Measurements from ENCODE around the gene LTBP2. TPM values are rescaled to one million over a fixed set of nuclear protein-coding genes. Genes with fewer than 3 reads are reported as not detected.

The LTBP2 gene
- total RNA-seq, 1 experiment from 2014 or later: 124 TPM

DNA sequence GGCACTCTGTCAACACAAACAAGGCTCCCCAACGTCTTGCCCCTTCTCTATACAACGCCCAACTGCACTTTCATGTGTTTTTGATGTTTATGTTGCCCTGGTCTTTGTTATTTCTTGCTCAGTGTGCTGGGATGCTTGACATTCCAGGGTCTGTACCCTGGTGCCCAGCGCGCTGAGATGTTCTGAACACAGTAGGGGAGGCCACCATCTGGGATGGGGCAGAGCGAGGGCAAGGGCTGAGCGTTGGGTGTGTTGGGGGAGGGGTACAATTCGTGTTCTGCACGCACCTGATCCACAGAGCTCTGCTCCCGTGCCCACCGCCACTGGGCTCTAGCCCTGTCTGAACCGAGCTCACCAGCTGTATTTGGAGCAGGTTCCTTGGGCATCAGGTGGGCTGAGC, 65.6 kb downstream of the LTBP2 start:
- intact Hi-C loops (cut with micrococcal nuclease; ENCODE audit: unreplicated experiment): loop anchor here (5.0 kb wide), 1 partner anchor 126 kb away; no protein-coding TSS in a partner anchor
- POLR2A ChIA-PET (ENCODE audit: unreplicated experiment): no interaction called here
- 0 out of 2 replicates have a peak, but pooled peaks cover 3% of the 10 kb centered on the region for H3K36me3 ChIP-seq (ENCODE audit: low read depth)

DNA sequence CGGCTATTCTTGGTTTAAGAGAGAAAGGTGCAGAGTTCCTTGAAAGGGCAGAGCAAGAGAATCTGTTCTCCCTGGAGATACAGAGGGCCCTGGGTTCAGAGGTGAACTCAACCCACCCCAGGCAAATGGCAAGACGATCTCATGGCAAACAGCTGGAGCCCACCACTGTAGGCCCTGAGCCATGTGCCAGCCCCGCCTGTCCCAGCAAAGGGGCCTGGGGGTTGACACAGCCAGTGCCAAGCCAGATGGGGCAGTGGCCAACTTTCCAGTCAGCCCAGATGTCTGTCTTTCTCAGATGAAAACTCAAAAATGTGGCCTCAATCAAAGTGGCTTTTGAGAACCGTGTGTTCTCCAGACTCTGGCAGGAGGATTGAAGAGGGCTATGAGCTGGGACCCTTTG, 66.7 kb downstream of the LTBP2 start:
- POLR2A ChIA-PET (ENCODE audit: unreplicated experiment): no interaction called here
- CTCF ChIA-PET: no interaction called here
- intact Hi-C loops (cut with micrococcal nuclease; ENCODE audit: unreplicated experiment): loop anchor here (5.0 kb wide), 1 partner anchor 127 kb away; no protein-coding TSS in a partner anchor

More for the DNA sequence above, 65.6 kb downstream of the LTBP2 start:
- H3K4me3 ChIP-seq: no peak overlapping the region
- no peak overlapping the region for H3K4me2 ChIP-seq
- no peak for DNase-seq
- no peaks in the 10 kb centered on the region for H3K9me2 ChIP-seq (ENCODE audit: insufficient read depth)
- no peak overlapping the region for H2AFZ ChIP-seq
- CTCF ChIA-PET: no interaction called here
- H3K9me3 ChIP-seq (ENCODE audit: insufficient read depth, low read depth): no peaks in the 10 kb centered on the region
- H3F3A ChIP-seq (ENCODE audit: insufficient read depth, low read depth): no peaks in the 10 kb centered on the region; the same call in 1 of the 2 replicates
- no TSS peak for BruUV-seq (replicated peaks)
- H3K27ac ChIP-seq: no peak overlapping the region
- no peaks in the 10 kb centered on the region for H3K27me3 ChIP-seq (ENCODE audit: insufficient read depth, low read depth)
- TF ChIP-seq, protein P1, sequence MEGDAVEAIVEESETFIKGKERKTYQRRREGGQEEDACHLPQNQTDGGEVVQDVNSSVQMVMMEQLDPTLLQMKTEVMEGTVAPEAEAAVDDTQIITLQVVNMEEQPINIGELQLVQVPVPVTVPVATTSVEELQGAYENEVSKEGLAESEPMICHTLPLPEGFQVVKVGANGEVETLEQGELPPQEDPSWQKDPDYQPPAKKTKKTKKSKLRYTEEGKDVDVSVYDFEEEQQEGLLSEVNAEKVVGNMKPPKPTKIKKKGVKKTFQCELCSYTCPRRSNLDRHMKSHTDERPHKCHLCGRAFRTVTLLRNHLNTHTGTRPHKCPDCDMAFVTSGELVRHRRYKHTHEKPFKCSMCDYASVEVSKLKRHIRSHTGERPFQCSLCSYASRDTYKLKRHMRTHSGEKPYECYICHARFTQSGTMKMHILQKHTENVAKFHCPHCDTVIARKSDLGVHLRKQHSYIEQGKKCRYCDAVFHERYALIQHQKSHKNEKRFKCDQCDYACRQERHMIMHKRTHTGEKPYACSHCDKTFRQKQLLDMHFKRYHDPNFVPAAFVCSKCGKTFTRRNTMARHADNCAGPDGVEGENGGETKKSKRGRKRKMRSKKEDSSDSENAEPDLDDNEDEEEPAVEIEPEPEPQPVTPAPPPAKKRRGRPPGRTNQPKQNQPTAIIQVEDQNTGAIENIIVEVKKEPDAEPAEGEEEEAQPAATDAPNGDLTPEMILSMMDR (conservative IDR thresholded peaks at IDR 0.05): no peak
- TF ChIP-seq EZH2 (IDR thresholded peaks at IDR 0.05; ENCODE audit: low read depth): no peak
- H3K79me2 ChIP-seq (ENCODE audit: low read depth): no peaks in the 10 kb centered on the region
- H4K20me1 ChIP-seq (ENCODE audit: insufficient read depth): no peaks in the 10 kb centered on the region
- H3K4me1 ChIP-seq (replicated peaks; ENCODE audit: insufficient read depth): peaks cover 13% of the 10 kb centered on the region

DNA sequence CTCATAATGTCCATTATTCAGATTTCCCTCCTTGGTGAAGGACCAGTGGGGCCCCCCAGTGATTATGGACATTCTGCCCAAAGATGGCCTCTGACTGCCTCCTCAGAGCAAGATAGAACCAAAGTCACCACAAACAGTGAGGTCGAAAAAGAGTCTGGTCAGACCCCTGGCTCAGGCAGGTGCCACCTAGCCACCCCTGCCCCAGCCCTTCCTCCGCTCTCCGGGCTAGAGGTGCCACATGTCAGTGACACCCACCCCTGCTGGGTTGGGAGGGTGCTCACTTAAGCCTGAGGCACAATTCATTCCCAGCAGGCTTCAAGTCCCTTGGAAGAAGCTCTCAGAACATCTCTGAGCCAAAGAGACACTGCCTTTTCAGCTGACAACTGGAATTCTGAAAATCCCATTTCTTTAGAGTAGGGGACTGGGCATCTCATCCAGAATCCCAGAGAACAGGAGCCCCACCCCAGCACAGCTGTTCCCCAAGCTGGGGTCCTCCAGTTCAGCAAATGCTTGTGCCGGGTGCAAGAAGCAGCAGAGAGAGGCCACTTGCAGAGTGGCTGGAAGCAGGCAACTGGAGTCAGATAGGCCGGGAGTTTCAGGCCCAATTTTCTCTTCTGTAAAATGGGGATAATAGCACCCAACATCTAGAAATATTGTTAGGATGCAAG, 68.1 kb downstream of the LTBP2 start:
- Histone ChIP-seq H3K4me3 (no peak overlapping the region), H3F3A (ENCODE audit: insufficient read depth, low read depth) (no peaks in the 10 kb centered on the region; the same call in 1 of the 2 replicates), H3K4me1 (replicated peaks; ENCODE audit: insufficient read depth) (no peaks in the 10 kb centered on the region), H3K4me2 (no peak overlapping the region), H3K36me3 (ENCODE audit: low read depth) (0 out of 2 replicates have a peak, but pooled peaks cover 3% of the 10 kb centered on the region), H3K9me2 (ENCODE audit: insufficient read depth) (no peaks in the 10 kb centered on the region), H2AFZ (no peak overlapping the region), H3K9me3 (ENCODE audit: insufficient read depth, low read depth) (no peaks in the 10 kb centered on the region), H4K20me1 (ENCODE audit: insufficient read depth) (no peaks in the 10 kb centered on the region), H3K27ac (no peak overlapping the region), H3K27me3 (ENCODE audit: insufficient read depth, low read depth) (no peaks in the 10 kb centered on the region), H3K79me2 (ENCODE audit: low read depth) (no peaks in the 10 kb centered on the region)
- intact Hi-C loops (cut with micrococcal nuclease; ENCODE audit: unreplicated experiment): no loop called here
- ChIA-PET POLR2A (ENCODE audit: unreplicated experiment) (interaction anchor here (0.6 kb wide), 1 partner anchor 241 kb away, joined by 5 read pairs; the partner anchor contains the start of gene ABCD4), CTCF (interaction anchor here (1.0 kb wide), 1 partner anchor 12 kb away, joined by 4 read pairs; no protein-coding TSS in a partner anchor)
- no peak for DNase-seq
- TF ChIP-seq, protein P1 (conservative IDR thresholded peaks at IDR 0.05): no peak
- TF ChIP-seq EZH2 (IDR thresholded peaks at IDR 0.05; ENCODE audit: low read depth): no peak
- no TSS peak for BruUV-seq (replicated peaks)

More for the DNA sequence above, 66.7 kb downstream of the LTBP2 start:
- no peak for TF ChIP-seq EZH2 (IDR thresholded peaks at IDR 0.05; ENCODE audit: low read depth)
- TF ChIP-seq, protein P1 (conservative IDR thresholded peaks at IDR 0.05): no peak
- H3K4me3 ChIP-seq: no peak overlapping the region
- no peaks in the 10 kb centered on the region; the same call in 1 of the 2 replicates for H3F3A ChIP-seq (ENCODE audit: insufficient read depth, low read depth)
- no TSS peak for BruUV-seq (replicated peaks)
- H3K79me2 ChIP-seq (ENCODE audit: low read depth): no peaks in the 10 kb centered on the region
- no peak overlapping the region for H3K27ac ChIP-seq
- no peak for DNase-seq
- no peak overlapping the region for H2AFZ ChIP-seq
- no peaks in the 10 kb centered on the region for H3K27me3 ChIP-seq (ENCODE audit: insufficient read depth, low read depth)
- H3K36me3 ChIP-seq (ENCODE audit: low read depth): 0 out of 2 replicates have a peak, but pooled peaks cover 3% of the 10 kb centered on the region
- H3K9me3 ChIP-seq (ENCODE audit: insufficient read depth, low read depth): no peaks in the 10 kb centered on the region
- no peaks in the 10 kb centered on the region for H3K9me2 ChIP-seq (ENCODE audit: insufficient read depth)
- no peak overlapping the region for H3K4me2 ChIP-seq
- peaks cover 13% of the 10 kb centered on the region for H3K4me1 ChIP-seq (replicated peaks; ENCODE audit: insufficient read depth)
- no peaks in the 10 kb centered on the region for H4K20me1 ChIP-seq (ENCODE audit: insufficient read depth)

Measured in PC-9 (cell line).